GM19238 (cell line): ENCODE data around the gene APOL6.

Experiments used
- DNase-seq: peaks from one replicate; pipeline ENCODE4 v3.0.0; 2011; ENCODE audit warnings: low spot score; ENCODE audit not compliant: insufficient read length

Gene APOL6

DNA sequence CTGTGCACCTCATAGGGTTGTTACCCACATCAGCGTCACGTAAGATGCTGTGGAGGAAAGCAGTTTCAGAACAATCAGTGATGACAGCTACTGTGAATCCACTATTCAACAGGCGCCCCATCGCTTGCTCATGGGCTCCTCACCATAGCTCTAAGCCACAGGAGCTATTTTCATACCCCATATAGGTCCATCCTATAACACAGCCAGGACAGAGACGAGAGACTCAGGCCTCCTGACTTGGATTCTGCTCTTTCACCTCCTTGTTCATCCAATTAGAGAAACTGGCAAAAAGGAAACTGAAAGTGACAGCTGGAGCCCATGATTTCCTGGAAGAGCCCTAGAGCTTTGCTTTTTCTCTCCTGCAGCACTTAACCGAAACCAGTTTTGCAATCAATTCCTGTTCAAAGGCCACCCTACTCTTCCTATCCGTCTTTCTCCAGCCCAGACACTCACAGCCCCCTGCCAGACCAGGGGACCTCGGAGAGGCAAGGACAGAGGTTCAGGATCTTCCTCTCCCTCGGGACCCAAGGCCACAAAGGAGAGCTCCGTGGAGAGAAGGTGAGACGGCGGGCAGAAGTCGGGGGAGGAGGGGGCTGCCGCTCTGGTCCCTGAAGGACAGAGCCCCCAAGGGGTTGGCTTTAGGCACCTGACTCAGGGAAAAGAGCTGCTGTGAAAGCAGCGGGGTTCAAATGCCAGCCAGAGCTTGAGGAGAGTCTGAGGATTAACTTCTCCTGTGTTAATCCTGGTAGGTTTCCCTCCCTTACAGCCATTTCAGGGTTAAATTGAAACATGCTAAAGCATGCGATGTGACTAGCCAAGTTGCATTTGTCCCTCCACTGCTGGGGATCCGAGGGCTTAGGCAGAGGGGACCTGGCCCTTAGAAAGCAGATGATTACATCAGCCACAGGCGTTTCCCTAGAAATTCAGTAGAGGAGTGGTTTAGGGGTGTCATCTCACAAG is at the start of gene APOL6:
APOL6 (plus strand) TSS at position 381 of the 960 bp plus-strand sequence. CDS start 7,980 bp downstream, outside the sequence.
- peak; percentile 53 for DNase-seq

- DNase-seq = no peak
Measured at GRCh38 chr22:35599364-35599763, 48.9 kb upstream of the APOL6 start.

- DNase-seq = no peak
Measured at GRCh38 chr22:35600476-35600875, 47.8 kb upstream of the APOL6 start.

- DNase-seq = no peak
Measured at GRCh38 chr22:35601013-35601580, 47.1 kb upstream of the APOL6 start.

- DNase-seq = no peak
Measured at GRCh38 chr22:35601743-35602615, 46.3 kb upstream of the APOL6 start.

DNA sequence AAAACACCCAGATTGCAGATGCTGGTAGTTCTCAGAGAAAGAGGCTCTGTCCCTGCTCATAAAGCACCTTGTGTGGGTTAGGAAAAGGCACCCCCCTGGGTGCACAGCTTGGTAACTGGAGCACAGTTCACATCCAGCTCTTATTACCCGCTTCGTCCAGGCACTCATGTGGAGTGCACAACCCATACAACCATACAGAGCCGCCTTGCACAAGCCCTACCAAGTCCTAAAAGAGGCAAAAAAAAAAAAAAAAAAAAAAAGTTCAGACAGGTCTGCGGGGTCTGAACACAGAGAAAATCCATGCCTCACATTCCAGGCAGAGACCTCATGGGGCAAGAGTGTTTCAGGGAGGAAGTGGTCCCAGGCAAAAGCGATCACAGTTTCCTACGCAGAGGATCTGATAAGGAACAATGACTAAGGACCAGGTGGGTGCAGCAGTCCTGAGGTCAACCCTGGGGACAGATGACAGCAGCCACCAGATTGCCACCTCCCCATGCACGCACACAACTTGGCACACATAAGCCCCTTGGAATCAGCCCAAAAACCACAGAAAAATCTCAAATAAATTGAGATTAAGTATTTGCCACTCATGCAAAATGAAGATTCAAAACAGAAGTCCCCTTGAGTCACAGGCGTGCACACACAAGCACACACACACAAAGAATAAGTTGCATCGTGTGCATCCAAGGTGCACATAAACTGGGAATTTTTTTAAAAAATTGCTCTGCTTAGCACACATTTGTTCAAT is 43.5 kb upstream of the APOL6 start:
- no peak for DNase-seq

DNA sequence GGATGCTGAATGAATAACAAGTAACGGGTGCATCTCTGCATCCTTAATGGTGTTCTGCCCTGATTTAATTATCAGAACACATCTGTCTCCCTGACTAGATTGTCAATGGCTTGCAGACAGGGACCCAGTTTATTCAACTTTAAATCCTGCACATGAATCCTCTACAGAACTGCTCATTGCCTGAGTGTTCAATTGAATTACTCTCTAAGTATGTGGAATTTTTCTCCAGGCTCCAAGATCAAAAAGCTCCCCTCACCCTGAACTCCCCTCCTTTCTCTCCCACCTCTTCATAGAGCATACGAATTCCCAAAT is 42.9 kb upstream of the APOL6 start:
- no peak for DNase-seq

DNA sequence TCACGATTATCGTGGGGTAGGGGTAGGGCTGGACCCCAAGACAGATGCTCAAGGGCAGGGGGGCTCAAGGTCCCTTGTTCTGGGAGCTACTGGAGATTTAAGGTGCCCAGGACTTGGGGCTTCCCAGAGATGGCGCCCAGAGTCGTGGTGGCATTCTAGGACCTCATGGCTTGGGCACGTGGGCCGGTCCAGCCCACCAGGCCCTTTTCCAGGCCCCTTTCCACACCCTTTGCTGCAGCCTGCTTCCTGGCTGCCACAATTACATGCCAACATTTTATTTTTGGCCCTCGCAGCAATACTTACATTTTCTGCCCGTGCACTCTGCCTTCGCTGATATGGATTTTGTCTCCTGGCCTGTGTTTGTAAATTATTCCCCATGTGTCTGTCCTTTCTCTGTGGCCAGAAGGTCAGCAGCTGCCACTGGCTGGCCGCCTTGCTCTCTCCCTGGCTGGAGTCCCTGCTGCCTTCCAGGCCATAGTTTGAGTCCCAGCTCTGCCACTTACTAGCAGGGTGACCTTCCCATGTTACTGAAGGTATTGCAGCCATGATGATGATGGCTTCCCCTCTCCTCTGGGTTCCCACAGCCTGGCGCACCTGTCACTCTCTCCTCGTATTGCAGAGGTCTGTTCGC is 42.3 kb upstream of the APOL6 start:
- DNase-seq = no peak

DNA sequence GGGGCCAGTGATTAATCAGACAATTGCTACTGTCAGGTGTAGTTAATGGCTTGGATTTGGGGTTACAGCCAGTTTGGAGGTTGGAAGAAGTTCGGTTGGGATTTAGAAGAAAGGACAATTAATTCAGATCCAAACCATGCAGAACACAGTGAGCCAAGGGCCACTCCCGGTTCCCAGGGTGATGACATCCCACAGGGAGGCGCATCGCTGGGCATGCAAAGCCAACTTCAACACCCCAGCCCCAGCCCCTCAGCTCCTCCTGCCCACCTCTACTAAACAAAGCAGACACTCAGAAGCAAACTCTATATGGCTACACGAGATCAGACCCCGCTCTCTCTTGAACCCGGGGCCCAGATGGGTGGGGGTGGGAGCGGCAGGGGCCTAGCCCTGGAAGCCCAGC is 41.3 kb upstream of the APOL6 start:
- DNase-seq = no peak

- no peak for DNase-seq
Measured at GRCh38 chr22:35608088-35608487, 40.2 kb upstream of the APOL6 start.

GRCh38 chr22:35609261-35609660 is 39.0 kb upstream of the APOL6 start:
- no peak for DNase-seq

- DNase-seq = no peak
Measured at GRCh38 chr22:35609761-35610160, 38.5 kb upstream of the APOL6 start.

- DNase-seq = no peak
Measured at GRCh38 chr22:35610741-35611140, 37.5 kb upstream of the APOL6 start.

- no peak for DNase-seq
Measured at GRCh38 chr22:35611200-35611890, 36.9 kb upstream of the APOL6 start.

DNA sequence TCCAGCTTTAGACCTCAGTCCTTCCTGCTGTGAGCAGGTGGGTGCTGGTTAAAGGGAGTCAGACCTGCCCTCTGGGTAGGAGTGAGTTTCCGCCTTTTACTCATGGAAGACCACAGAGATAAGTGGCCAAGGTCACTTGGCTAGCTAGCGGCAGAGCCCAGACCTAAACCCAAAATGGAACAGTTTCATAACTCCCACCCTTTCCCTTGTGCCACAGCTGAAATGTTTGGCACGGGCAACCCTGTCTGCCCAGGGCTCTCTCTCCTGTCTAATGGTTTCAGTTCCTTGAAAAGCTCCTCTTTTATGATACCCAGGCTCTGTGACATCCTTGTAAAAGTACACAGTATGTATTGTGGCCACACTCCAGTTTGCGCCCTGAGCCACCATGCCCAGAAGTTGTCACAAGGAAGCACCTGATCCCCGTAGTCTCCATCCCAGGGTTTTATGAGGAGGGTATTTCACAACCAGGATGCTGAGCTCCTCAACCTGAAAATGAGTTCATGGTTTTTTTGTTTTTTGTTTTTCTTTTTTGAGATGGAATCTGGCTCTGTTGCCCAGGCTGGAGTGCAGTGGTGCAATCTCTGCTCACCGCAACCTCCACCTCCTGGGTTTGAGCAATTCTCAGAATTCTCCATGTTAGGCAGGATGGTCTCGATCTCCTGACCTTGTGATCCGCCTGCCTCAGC is 36.2 kb upstream of the APOL6 start:
- DNase-seq = no peak

- no peak for DNase-seq
Measured at GRCh38 chr22:35612903-35613302, 35.3 kb upstream of the APOL6 start.

DNA sequence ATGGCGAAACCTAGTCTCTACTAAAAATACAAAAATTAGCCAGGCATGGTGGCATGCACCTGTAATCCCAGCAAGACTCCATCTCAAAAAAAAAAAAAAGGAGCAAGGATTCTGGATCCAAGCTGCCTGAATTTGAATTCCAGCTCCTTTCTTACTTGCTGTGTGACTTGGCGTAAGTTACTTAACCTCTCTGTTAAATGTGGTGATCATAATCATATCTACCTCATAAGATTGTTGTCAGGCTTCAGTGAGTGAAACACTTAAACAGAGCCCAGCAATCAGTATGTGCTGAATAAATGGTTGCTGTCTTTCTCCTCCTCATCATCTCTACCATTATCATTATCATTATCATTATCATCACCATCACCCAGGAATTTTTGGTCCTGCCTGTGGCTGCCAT is 33.8 kb upstream of the APOL6 start:
- DNase-seq = no peak

DNA sequence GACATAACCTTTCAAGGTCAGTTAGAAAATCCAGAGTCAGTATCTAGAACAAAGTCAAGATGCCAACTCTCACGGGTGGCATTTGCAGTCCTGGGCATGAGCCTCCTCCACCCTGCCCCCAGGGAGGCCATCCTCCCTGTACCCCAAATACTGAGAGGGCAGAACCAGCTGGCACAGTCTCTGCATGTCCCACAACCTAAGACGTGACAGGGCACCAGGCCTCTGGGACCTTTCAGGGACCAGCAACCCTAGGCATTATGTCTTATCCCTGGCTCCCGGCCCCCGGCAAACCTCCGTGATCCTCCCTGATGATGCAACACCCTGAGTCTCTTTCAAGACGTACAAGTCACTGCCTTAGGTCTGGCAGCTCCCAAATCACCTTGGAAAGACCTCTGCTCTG is 33.1 kb upstream of the APOL6 start:
- DNase-seq = no peak

- DNase-seq = no peak
Measured at GRCh38 chr22:35616043-35616442, 32.2 kb upstream of the APOL6 start.
